Epithelial cell of esophagus (primary cell): ENCODE results near the gene CHRNB1.
A peak's percentile ranks its signal among the peaks of the same experiment; 100 is the strongest.

Experiments used
- DNase-seq: peaks from one replicate; pipeline ENCODE4 v3.0.0; 2010; ENCODE audit warnings: low read depth
- H3K4me3 ChIP-seq: 2 replicates; pipeline ENCODE4 v1.5.1; 2011; ENCODE audit warnings: mild to moderate bottlenecking, low read length, control low read depth
- CTCF ChIP-seq: IDR thresholded peaks from 2 replicates; pipeline ENCODE4 v1.5.1; 2011; ENCODE audit warnings: low read depth, mild to moderate bottlenecking, low read length, control low read depth, inconsistent platforms; ENCODE audit not compliant: insufficient read depth; ENCODE audit errors: missing control alignments

Gene CHRNB1

GRCh38 chr17:7416323-7416722, 28.5 kb upstream of the CHRNB1 start:
- no peak for DNase-seq
- peak; percentile 23 for TF ChIP-seq CTCF
- H3K4me3 ChIP-seq = no peak overlapping the region

- DNase-seq = no peak
- no peak for TF ChIP-seq CTCF
- H3K4me3 ChIP-seq = no peak overlapping the region
These were observed 27.7 kb upstream of the CHRNB1 start for GRCh38 chr17:7417056-7417655.

GRCh38 chr17:7418472-7419152, 26.2 kb upstream of the CHRNB1 start:
- DNase-seq = no peak
- H3K4me3 ChIP-seq = no peak overlapping the region
- no peak for TF ChIP-seq CTCF

GRCh38 chr17:7419819-7420610, 24.8 kb upstream of the CHRNB1 start, which contains the start of gene SPEM1:
Gene SPEM1, plus strand, starts transcription at chr17:7420324. Its CDS starts 61 bp downstream, at chr17:7420385.
- TF ChIP-seq CTCF = no peak
- no peak within 1 kb of the TSS for H3K4me3 ChIP-seq
- no peak for DNase-seq

- no peak for DNase-seq
- TF ChIP-seq CTCF = no peak
- no peak overlapping the region for H3K4me3 ChIP-seq
These were observed 23.7 kb upstream of the CHRNB1 start for GRCh38 chr17:7421186-7421585.

- H3K4me3 ChIP-seq = no peak overlapping the region
- no peak for DNase-seq
- TF ChIP-seq CTCF = no peak
These were observed 21.2 kb upstream of the CHRNB1 start for GRCh38 chr17:7423679-7424078.
